PC-3 (cell line): ENCODE data around the gene C9. TPM values are rescaled to one million over a fixed set of nuclear protein-coding genes. Genes with fewer than 3 reads are reported as not detected.
A peak's percentile ranks its signal among the peaks of the same experiment; 100 is the strongest.

Experiments used
- ATAC-seq: fragments of 200-7000 bp; cut with Tn5 transposase; 2 replicates; pipeline ENCODE4 v1.9.1; 2020; ENCODE audit warnings: mild to moderate bottlenecking, moderate library complexity
- BruUV-seq: library from RNA; stranded (reverse); fragments of 400-500 nt; replicated peaks from 2 replicates; lab custom pipeline; 2021; lab: Mats Ljungman, UMichigan
- CTCF ChIA-PET: fragments of 300-600 bp; sonication (Branson Sonifier 250); formaldehyde crosslinking; loops from one replicate; lab custom pipeline; 2022; ENCODE audit warnings: antibody characterized with exemption; lab: Charles Lee
- POLR2A ChIA-PET: fragments of 300-600 bp; sonication (Branson Sonifier 250); formaldehyde crosslinking; loops from one replicate; lab custom pipeline; 2022; ENCODE audit warnings: antibody characterized with exemption; ENCODE audit not compliant: unreplicated experiment; lab: Charles Lee
- DNase-seq: peaks from one replicate; pipeline ENCODE4 v3.0.0-alpha.2; 2015
- H2AFZ ChIP-seq: fragments of 300-600 bp; sonication (generic); 2 replicates; pipeline ENCODE4 v1.6.0; 2016; ENCODE audit warnings: antibody characterized with exemption, low read length
- H3F3A ChIP-seq: fragments of 300-600 bp; sonication (generic); one replicate; pipeline ENCODE4 v1.6.0; 2017; ENCODE audit warnings: antibody characterized with exemption, low read length, control low read depth, mild to moderate bottlenecking; ENCODE audit not compliant: unreplicated experiment
- H3K27ac ChIP-seq: fragments of 300-600 bp; sonication (generic); 2 replicates; pipeline ENCODE4 v1.5.1; 2016; ENCODE audit warnings: mild to moderate bottlenecking, low read length
- H3K27me3 ChIP-seq: fragments of 300-600 bp; sonication (generic); 2 replicates; pipeline ENCODE4 v1.6.1; 2016; ENCODE audit warnings: low read length, mixed read lengths
- H3K36me3 ChIP-seq: fragments of 300-600 bp; sonication (generic); 2 replicates; pipeline ENCODE4 v1.6.1; 2016; ENCODE audit warnings: low read depth, mixed run types, low read length, mixed read lengths
- H3K4me1 ChIP-seq: fragments of 300-600 bp; sonication (generic); 2 replicates; pipeline ENCODE4 v1.5.1; 2016; ENCODE audit warnings: low read length; ENCODE audit not compliant: insufficient read depth
- H3K4me2 ChIP-seq: fragments of 300-600 bp; sonication (generic); 2 replicates; pipeline ENCODE4 v1.6.0; 2016; ENCODE audit warnings: low read length
- H3K4me3 ChIP-seq: fragments of 300-600 bp; sonication (generic); 2 replicates; pipeline ENCODE4 v1.5.1; 2016; ENCODE audit warnings: mild to moderate bottlenecking, low read length, mixed read lengths
- H3K79me2 ChIP-seq: fragments of 300-600 bp; sonication (generic); 2 replicates; pipeline ENCODE4 v1.6.1; 2017; ENCODE audit warnings: low read length, mixed read lengths
- H3K9ac ChIP-seq: fragments of 300-600 bp; sonication (generic); 2 replicates; pipeline ENCODE4 v1.6.0; 2016; ENCODE audit warnings: mild to moderate bottlenecking, low read length
- H3K9me2 ChIP-seq: fragments of 300-600 bp; sonication (generic); replicated peaks from 2 replicates; pipeline ENCODE4 v1.6.1; 2016; ENCODE audit warnings: mixed run types, low read length, mixed read lengths
- H3K9me3 ChIP-seq: fragments of 300-600 bp; sonication (generic); 2 replicates; pipeline ENCODE4 v1.6.1; 2016; ENCODE audit warnings: low read length, mixed read lengths
- H4K20me1 ChIP-seq: fragments of 300-600 bp; sonication (generic); 2 replicates; pipeline ENCODE4 v1.6.1; 2016; ENCODE audit warnings: low read length, mixed read lengths
- EZH2 ChIP-seq: fragments of 300-600 bp; sonication (generic); IDR thresholded peaks from one replicate; pipeline ENCODE4 v1.6.1; 2017; ENCODE audit warnings: antibody characterized with exemption, mild to moderate bottlenecking, low read length; ENCODE audit not compliant: unreplicated experiment
- EZH2phosphoT487 ChIP-seq: fragments of 300-600 bp; sonication (generic); IDR thresholded peaks from 2 replicates; pipeline ENCODE4 v1.6.1; 2018; ENCODE audit warnings: mild to moderate bottlenecking, antibody characterized with exemption, low read length, borderline replicate concordance
- intact Hi-C: fragments of 100-400 bp; cut with micrococcal nuclease; formaldehyde crosslinking; loops from 2 replicates; pipeline ENCODE4 v1.9.0; 2023
- total RNA-seq: library from RNA; depleted of rRNA; stranded (reverse); fragments of >200 nt; gene quantifications from 2 replicates; pipeline ENCODE4 v1.2.3, GENCODE V29; 2014
- TF ChIP-seq, protein P1 (sequence below): fragments of 300-600 bp; sonication (generic); conservative IDR thresholded peaks from 2 replicates; pipeline ENCODE4 v1.5.1; 2017; ENCODE audit warnings: antibody characterized with exemption, low read depth, mild to moderate bottlenecking, low read length

C9 gene
- total RNA-seq, 1 experiment from 2014 or later: not detected

DNA sequence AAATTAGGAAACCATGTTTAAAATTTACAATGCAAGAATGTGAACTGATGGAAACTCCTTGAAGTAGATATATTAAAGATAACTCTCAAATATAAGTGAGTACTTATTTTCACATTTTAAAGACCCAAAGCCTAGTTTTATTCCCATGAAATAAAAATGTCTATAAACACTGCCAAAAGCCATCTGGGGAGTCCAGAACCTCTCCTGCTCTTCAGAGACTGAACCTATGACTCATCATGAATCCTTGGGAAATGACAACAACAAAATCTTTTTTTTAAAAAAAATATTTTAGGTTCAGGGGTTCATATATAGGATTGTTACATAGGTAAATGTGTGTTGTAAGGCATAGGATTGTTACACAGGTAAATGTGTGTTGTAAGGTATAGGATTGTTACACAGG, 111.1 kb downstream of the C9 start:
- H4K20me1 ChIP-seq: no peaks in the 10 kb centered on the region
- POLR2A ChIA-PET: no interaction called here
- BruUV-seq: no TSS peak
- no peak overlapping the region for H3K4me3 ChIP-seq
- no peaks in the 10 kb centered on the region for H3K9me2 ChIP-seq
- H3K9ac ChIP-seq: no peak overlapping the region
- intact Hi-C loops: no loop called here
- H3K36me3 ChIP-seq: no peaks in the 10 kb centered on the region
- peaks cover 20% of the 10 kb centered on the region for H3K4me1 ChIP-seq
- no peaks in the 10 kb centered on the region for H3F3A ChIP-seq
- TF ChIP-seq EZH2 (no peak), EZH2phosphoT487 (no peak)
- TF ChIP-seq, protein P1, sequence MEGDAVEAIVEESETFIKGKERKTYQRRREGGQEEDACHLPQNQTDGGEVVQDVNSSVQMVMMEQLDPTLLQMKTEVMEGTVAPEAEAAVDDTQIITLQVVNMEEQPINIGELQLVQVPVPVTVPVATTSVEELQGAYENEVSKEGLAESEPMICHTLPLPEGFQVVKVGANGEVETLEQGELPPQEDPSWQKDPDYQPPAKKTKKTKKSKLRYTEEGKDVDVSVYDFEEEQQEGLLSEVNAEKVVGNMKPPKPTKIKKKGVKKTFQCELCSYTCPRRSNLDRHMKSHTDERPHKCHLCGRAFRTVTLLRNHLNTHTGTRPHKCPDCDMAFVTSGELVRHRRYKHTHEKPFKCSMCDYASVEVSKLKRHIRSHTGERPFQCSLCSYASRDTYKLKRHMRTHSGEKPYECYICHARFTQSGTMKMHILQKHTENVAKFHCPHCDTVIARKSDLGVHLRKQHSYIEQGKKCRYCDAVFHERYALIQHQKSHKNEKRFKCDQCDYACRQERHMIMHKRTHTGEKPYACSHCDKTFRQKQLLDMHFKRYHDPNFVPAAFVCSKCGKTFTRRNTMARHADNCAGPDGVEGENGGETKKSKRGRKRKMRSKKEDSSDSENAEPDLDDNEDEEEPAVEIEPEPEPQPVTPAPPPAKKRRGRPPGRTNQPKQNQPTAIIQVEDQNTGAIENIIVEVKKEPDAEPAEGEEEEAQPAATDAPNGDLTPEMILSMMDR: no peak
- ATAC-seq (0 out of 2 replicates have a peak, but pooled peaks have one; percentile 32), DNase-seq (peak; percentile 39)
- H3K9me3 ChIP-seq: no peaks in the 10 kb centered on the region
- H2AFZ ChIP-seq: no peak overlapping the region
- no peaks in the 10 kb centered on the region for H3K79me2 ChIP-seq
- no peaks in the 10 kb centered on the region for H3K27me3 ChIP-seq
- H3K4me2 ChIP-seq: no peak overlapping the region
- CTCF ChIA-PET: no interaction called here
- no peak overlapping the region for H3K27ac ChIP-seq

DNA sequence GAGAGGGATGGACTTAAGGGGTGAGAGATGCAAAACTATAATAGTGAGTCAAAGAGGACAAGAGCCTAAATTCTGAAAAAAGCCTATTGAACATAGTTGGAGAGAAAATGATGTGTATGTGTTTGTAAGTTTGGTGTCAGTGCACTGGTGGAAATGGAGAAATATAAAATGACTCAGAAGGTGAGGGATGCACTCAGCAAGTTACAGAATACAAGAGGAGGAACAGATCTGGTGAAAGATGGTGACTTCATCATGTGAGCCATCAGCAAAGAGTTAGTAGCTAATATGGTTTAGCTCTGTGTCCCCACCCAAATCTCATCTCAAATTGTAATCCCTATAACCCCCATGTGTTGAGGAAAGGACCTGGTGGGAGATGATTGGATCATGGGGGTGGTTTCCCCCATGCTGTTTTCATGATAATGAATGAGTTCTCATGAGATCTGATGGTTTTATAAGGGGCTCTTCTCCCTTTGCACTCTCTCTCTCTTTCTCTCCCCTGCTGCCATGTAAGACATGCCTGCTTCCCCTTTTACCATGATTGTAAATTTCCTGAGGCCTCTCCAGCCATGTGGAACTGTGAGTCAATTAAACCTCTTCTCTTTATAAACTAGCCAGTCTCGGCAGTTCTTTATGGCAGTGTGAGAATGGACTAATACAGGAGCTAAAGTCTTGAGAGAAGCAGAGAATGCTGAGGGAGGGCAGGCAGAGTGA, 114.6 kb downstream of the C9 start:
- Histone ChIP-seq H3K9ac (no peak overlapping the region), H4K20me1 (no peaks in the 10 kb centered on the region), H3K9me2 (no peaks in the 10 kb centered on the region), H3K36me3 (no peaks in the 10 kb centered on the region), H3K4me2 (no peak overlapping the region), H3K79me2 (no peaks in the 10 kb centered on the region), H3K27ac (no peak overlapping the region), H3K4me1 (peaks cover 9% of the 10 kb centered on the region), H2AFZ (no peak overlapping the region), H3F3A (no peaks in the 10 kb centered on the region), H3K9me3 (no peaks in the 10 kb centered on the region), H3K4me3 (no peak overlapping the region), H3K27me3 (no peaks in the 10 kb centered on the region)
- no peak for DNase-seq
- ChIA-PET POLR2A (no interaction called here), CTCF (no interaction called here)
- ATAC-seq: no peak
- BruUV-seq: no TSS peak
- intact Hi-C loops: no loop called here
- TF ChIP-seq, protein P1: no peak
- TF ChIP-seq EZH2 (no peak), EZH2phosphoT487 (no peak)

GRCh38 chr5:39249069-39249468, 115.2 kb downstream of the C9 start:
- no peaks in the 10 kb centered on the region for H3K9me3 ChIP-seq
- no peaks in the 10 kb centered on the region for H3K36me3 ChIP-seq
- no peaks in the 10 kb centered on the region for H3K9me2 ChIP-seq
- H3K4me1 ChIP-seq: peaks cover 9% of the 10 kb centered on the region
- H3F3A ChIP-seq: no peaks in the 10 kb centered on the region
- H3K9ac ChIP-seq: no peak overlapping the region
- intact Hi-C loops: no loop called here
- no peaks in the 10 kb centered on the region for H4K20me1 ChIP-seq
- no peak for DNase-seq
- no TSS peak for BruUV-seq
- no peak for ATAC-seq
- no peak overlapping the region for H2AFZ ChIP-seq
- H3K4me2 ChIP-seq: no peak overlapping the region
- POLR2A ChIA-PET: no interaction called here
- no peak overlapping the region for H3K27ac ChIP-seq
- TF ChIP-seq EZH2phosphoT487 (no peak), EZH2 (no peak)
- TF ChIP-seq, protein P1: no peak
- no peak overlapping the region for H3K4me3 ChIP-seq
- no peaks in the 10 kb centered on the region for H3K27me3 ChIP-seq
- CTCF ChIA-PET: no interaction called here
- H3K79me2 ChIP-seq: no peaks in the 10 kb centered on the region
